Liver (tissue), 3 donors: ENCODE results near the gene EML4.

Experiments
- CTCF ChIP-seq: fragments of 150-350 bp; IDR thresholded peaks from 2 replicates; pipeline ENCODE4 v1.5.1; 2017; ENCODE audit warnings: improper control_type of control experiment, low read depth, low read length; ENCODE audit not compliant: missing input control
- EGR1 ChIP-seq, 2 donors: IDR thresholded peaks; 2 replicates each; pipeline ENCODE4 v1.6.1; 2016 to 2018; ENCODE audit warnings: antibody characterized with exemption in 2 of 2, low read depth in 2 of 2
- HNF4G ChIP-seq: IDR thresholded peaks from 2 replicates; pipeline ENCODE4 v1.6.1; 2016; ENCODE audit warnings: antibody characterized with exemption
- JUND ChIP-seq, 2 donors: IDR thresholded peaks; 2 replicates each; pipeline ENCODE4 v1.6.1; 2016; ENCODE audit warnings: antibody characterized with exemption in 2 of 2
- RAD21 ChIP-seq, 2 donors: IDR thresholded peaks; 2 replicates each; pipeline ENCODE4 v1.6.1; 2016; ENCODE audit warnings: antibody characterized with exemption in 2 of 2, mild to moderate bottlenecking in 2 of 2
- TAF1 ChIP-seq: conservative IDR thresholded peaks from 2 replicates; pipeline ENCODE4 v1.6.1; 2016; ENCODE audit warnings: antibody characterized with exemption, mild to moderate bottlenecking
- YY1 ChIP-seq: IDR thresholded peaks from 2 replicates; pipeline ENCODE4 v1.6.1; 2016; ENCODE audit warnings: antibody characterized with exemption, mild to moderate bottlenecking
- donor health status: healthy.
- donor health status: healthy.

GRCh38 chr2:42248846-42249245 lies 79.7 kb downstream of the EML4 start:
- TF ChIP-seq CTCF (no peak), JUND (IDR thresholded peaks at IDR 0.05) (no peak), RAD21 (IDR thresholded peaks at IDR 0.05) (no peak), EGR1 (IDR thresholded peaks at IDR 0.05; ENCODE audit: low read depth in 2 of 2) (no peak), TAF1 (no peak), HNF4G (no peak), YY1 (no peak)
